A549 (cell line): ENCODE measurements around the gene RBFOX1. TPM values are rescaled to one million over a fixed set of nuclear protein-coding genes. Genes with fewer than 3 reads are reported as not detected.

ENCODE experiments used
- ATAC-seq, 2 experiments: fragments of 200-7000 bp in 1 of 2; fragments of >200 bp in 1 of 2; cut with Nextera tagmentation in 1 of 2; cut with Tn5 transposase in 1 of 2; 3 replicates each; pipeline versions ENCODE4 v1.8.0 to v1.9.1; 2018 to 2020; ENCODE audit warnings: mild to moderate bottlenecking in 1 of 2, moderate library complexity in 1 of 2
- CTCF ChIA-PET: fragments of 300-600 bp; sonication (Branson Sonifier 250); formaldehyde crosslinking; extraction: SDS; loops from one replicate; lab custom pipeline; 2021; ENCODE audit warnings: antibody characterized with exemption, inconsistent platforms; lab: Yijun Ruan, JAX
- POLR2A ChIA-PET: fragments of 350-600 bp; formaldehyde crosslinking; extraction: SDS; loops from one replicate; lab custom pipeline; 2021; ENCODE audit warnings: antibody characterized with exemption, inconsistent platforms; lab: Yijun Ruan, JAX
- DNase-seq, 2 experiments: peaks; one replicate each; pipeline versions ENCODE4 v3.0.0 to v3.0.0-alpha.2; 2011 to 2016; ENCODE audit warnings: low read depth in 1 of 2, low spot score in 1 of 2
- FAIRE-seq: peaks from 2 replicates; lab custom pipeline; 2011; peaks lifted over from hg19 to GRCh38; lab: Jason Lieb, UNC
- H3K27ac ChIP-seq, 2 experiments: fragments of >200 bp; sonication (Bioruptor Twin); formaldehyde crosslinking; 3 replicates each; pipeline ENCODE4 v1.5.1; 2016 to 2017
- H3K4me1 ChIP-seq: fragments of >200 bp; sonication (Bioruptor Twin); formaldehyde crosslinking; 3 replicates; pipeline ENCODE4 v1.6.1; 2016
- H3K4me2 ChIP-seq: fragments of >200 bp; sonication (Bioruptor Twin); formaldehyde crosslinking; 3 replicates; pipeline ENCODE4 v1.6.1; 2016
- H3K4me3 ChIP-seq: fragments of >200 bp; sonication (Bioruptor Twin); formaldehyde crosslinking; 3 replicates; pipeline ENCODE4 v1.5.1; 2016
- H3K9me3 ChIP-seq: fragments of >200 bp; sonication (Bioruptor Twin); formaldehyde crosslinking; 3 replicates; pipeline ENCODE4 v1.6.1; 2016
- ATOH8 ChIP-seq: fragments of 250-450 bp; sonication (Bioruptor Pico); IDR thresholded peaks from 2 replicates; pipeline ENCODE4 v1.5.0; 2020; ENCODE audit warnings: low read depth, mild to moderate bottlenecking, moderate library complexity
- CBX2 ChIP-seq: fragments of 200-600 bp; sonication (generic); IDR thresholded peaks from 2 replicates; pipeline ENCODE4 v1.6.1; 2016; ENCODE audit warnings: low read depth, mild to moderate bottlenecking, borderline replicate concordance
- CBX8 ChIP-seq: fragments of 200-600 bp; sonication (generic); IDR thresholded peaks from 2 replicates; pipeline ENCODE4 v1.6.1; 2016
- CEBPB ChIP-seq, 2 experiments: fragments of >200 bp in 1 of 2; sonication (Bioruptor Twin) in 1 of 2; formaldehyde crosslinking in 1 of 2; IDR thresholded peaks; 2 replicates each; pipeline ENCODE4 v1.6.1; 2012 to 2016
- CHD2 ChIP-seq: fragments of 150-350 bp; IDR thresholded peaks from 2 replicates; pipeline ENCODE4 v1.6.1; 2014; ENCODE audit warnings: low read length; ENCODE audit not compliant: partially characterized antibody
- EHF ChIP-seq: fragments of 250-450 bp; sonication (Bioruptor Pico); IDR thresholded peaks from 2 replicates; pipeline ENCODE4 v1.5.0; 2020; ENCODE audit warnings: mild to moderate bottlenecking
- EHMT2 ChIP-seq: fragments of 200-600 bp; sonication (generic); IDR thresholded peaks from 2 replicates; pipeline ENCODE4 v1.6.1; 2016; ENCODE audit warnings: antibody characterized with exemption, low read depth, mild to moderate bottlenecking, moderate library complexity
- ELK1 ChIP-seq: fragments of 150-350 bp; IDR thresholded peaks from 2 replicates; pipeline ENCODE4 v1.6.1; 2014; ENCODE audit warnings: low read depth, mild to moderate bottlenecking, low read length
- FOSB ChIP-seq: fragments of 250-450 bp; sonication (Bioruptor Pico); IDR thresholded peaks from 2 replicates; pipeline ENCODE4 v1.5.0; 2020; ENCODE audit warnings: mild to moderate bottlenecking, moderate library complexity
- FOXS1 ChIP-seq: fragments of 250-450 bp; sonication (Bioruptor Pico); IDR thresholded peaks from 2 replicates; pipeline ENCODE4 v1.5.0; 2020; ENCODE audit warnings: mild to moderate bottlenecking, moderate library complexity
- HDAC2 ChIP-seq: fragments of 200-600 bp; sonication (generic); IDR thresholded peaks from 2 replicates; pipeline ENCODE4 v1.6.1; 2016
- HOXB5 ChIP-seq: fragments of 250-450 bp; sonication (Bioruptor Pico); IDR thresholded peaks from 2 replicates; pipeline ENCODE4 v1.5.0; 2020; ENCODE audit warnings: mild to moderate bottlenecking, moderate library complexity
- KDM5A ChIP-seq: fragments of 200-600 bp; sonication (generic); IDR thresholded peaks from 2 replicates; pipeline ENCODE4 v1.6.1; 2016; ENCODE audit warnings: antibody characterized with exemption, mild to moderate bottlenecking
- MAX ChIP-seq: IDR thresholded peaks from 2 replicates; pipeline ENCODE4 v1.6.1; 2012
- PBX3 ChIP-seq: IDR thresholded peaks from 2 replicates; pipeline ENCODE4 v1.6.1; 2012
- POLR2AphosphoS2 ChIP-seq: conservative IDR thresholded peaks from 2 replicates; pipeline ENCODE4 v1.6.1; 2012; ENCODE audit warnings: low read length, improper control_type of control experiment, inconsistent platforms
- RARB ChIP-seq: fragments of 250-450 bp; sonication (Bioruptor Pico); IDR thresholded peaks from 2 replicates; pipeline ENCODE4 v1.8.0; 2021; ENCODE audit warnings: mild to moderate bottlenecking, moderate library complexity
- SMC3 ChIP-seq: fragments of >200 bp; sonication (Bioruptor Twin); formaldehyde crosslinking; IDR thresholded peaks from 3 replicates; pipeline ENCODE4 v1.6.1; 2018; ENCODE audit warnings: inconsistent platforms
- SREBF2 ChIP-seq: fragments of 450-650 bp; IDR thresholded peaks from 2 replicates; pipeline ENCODE4 v1.6.1; 2014; ENCODE audit warnings: mild to moderate bottlenecking, moderate library complexity
- TP53 ChIP-seq: fragments of 250-450 bp; sonication (Bioruptor Pico); IDR thresholded peaks from 2 replicates; pipeline ENCODE4 v1.5.0; 2021; ENCODE audit warnings: mild to moderate bottlenecking, moderate library complexity
- ZC3H11A ChIP-seq: fragments of 450-650 bp; IDR thresholded peaks from 2 replicates; pipeline ENCODE4 v1.6.1; 2014; ENCODE audit warnings: antibody characterized with exemption, mild to moderate bottlenecking
- ZFP36 ChIP-seq: fragments of 450-650 bp; IDR thresholded peaks from 2 replicates; pipeline ENCODE4 v1.6.1; 2014; ENCODE audit warnings: borderline replicate concordance; ENCODE audit not compliant: partially characterized antibody
- ZSCAN20 ChIP-seq: fragments of 250-450 bp; sonication (Bioruptor Pico); IDR thresholded peaks from 2 replicates; pipeline ENCODE4 v1.8.0; 2022; ENCODE audit warnings: mild to moderate bottlenecking, moderate library complexity
- WGBS: methylation state at CpG from one replicate; pipeline ENCODE4 v1.1.6; 2017; ENCODE audit errors: missing lambda C conversion rate; 5-methylcytosine and 5-hydroxymethylcytosine counted together
- polyA plus RNA-seq, 4 experiments: library from polyadenylated mRNA; depleted of rRNA in 3 of 4; stranded (reverse); fragments of >200 nt; fragmentation: RNase III in 1 of 4; extraction: RNeasy Plus Mini Kit Qiagen cat#74134 plus additional on column Dnase treatment in 1 of 4; gene quantifications; 2 replicates in 3 of 4; 3 replicates in 1 of 4; pipeline ENCODE4 v1.2.3, GENCODE V29; 2011 to 2017

The RBFOX1 gene
- polyA plus RNA-seq, 2 of the 4 experiments (the other 2 are of a cell fraction): not detected

- Histone ChIP-seq H3K9me3 (no peaks in the 10 kb centered on the region), H3K27ac (no peak overlapping the region), H3K4me2 (no peak overlapping the region), H3K4me1 (no peaks in the 10 kb centered on the region), H3K4me3 (no peak overlapping the region)
- no peak for TF ChIP-seq FOSB
- no peak for TF ChIP-seq POLR2AphosphoS2
- TF ChIP-seq FOXS1 (CRISPR knock-in tag): no peak
- TF ChIP-seq CBX8: no peak
- TF ChIP-seq ZC3H11A: no peak
- no peak for TF ChIP-seq EHMT2
- no peak for TF ChIP-seq CHD2
- DNase-seq: no peak
- POLR2A ChIA-PET: no interaction called here
- CTCF ChIA-PET: no interaction called here
- FAIRE-seq: no peak
- whole genome bisulfite sequencing: 60% methylated on average over 20 of the region's 25 CpGs
- ATAC-seq: no peak
These were observed 185.5 kb downstream of the RBFOX1 start for GRCh38 chr16:7518158-7518557.

- CTCF ChIA-PET: no interaction called here
- no peak for ATAC-seq
- Histone ChIP-seq H3K4me3 (no peak overlapping the region), H3K4me2 (no peak overlapping the region)
- TF ChIP-seq KDM5A: no peak
- TF ChIP-seq, all 56 proteins: peak for 0
- Histone ChIP-seq H3K27ac (no peak overlapping the region), H3K9me3 (no peaks in the 10 kb centered on the region), H3K4me1 (no peaks in the 10 kb centered on the region)
- under 1% methylated on average over 6 of the region's 6 CpGs for WGBS
- DNase-seq (no peak), FAIRE-seq (no peak)
- POLR2A ChIA-PET: no interaction called here
These were observed 189.2 kb downstream of the RBFOX1 start for GRCh38 chr16:7521834-7522233.

GRCh38 chr16:7524419-7524818 lies 191.8 kb downstream of the RBFOX1 start:
- ATAC-seq: no peak
- POLR2A ChIA-PET: no interaction called here
- 5% methylated on average over 5 of the region's 5 CpGs for WGBS

GRCh38 chr16:7526736-7527135 lies 194.1 kb downstream of the RBFOX1 start:
- H3K4me2 ChIP-seq: no peak overlapping the region
- no peak for TF ChIP-seq TP53 (CRISPR knock-in tag)
- no peak for TF ChIP-seq HDAC2
- TF ChIP-seq CBX2: no peak
- no peak for TF ChIP-seq SMC3
- no peak for TF ChIP-seq CHD2
- no peak for TF ChIP-seq CBX8
- TF ChIP-seq HOXB5 (CRISPR knock-in tag): no peak
- no peak for TF ChIP-seq PBX3
- no peak for TF ChIP-seq ATOH8 (CRISPR knock-in tag)
- no peak for TF ChIP-seq EHF
- no peak for TF ChIP-seq MAX
- TF ChIP-seq SREBF2: no peak
- no peak for TF ChIP-seq FOSB
- no peak for TF ChIP-seq RARB
- TF ChIP-seq CEBPB (IDR thresholded peaks at IDR 0.05): no peak
- no peak for TF ChIP-seq ZFP36
- ChIA-PET CTCF (no interaction called here), POLR2A (no interaction called here)
- ATAC-seq (no peak), DNase-seq (no peak), FAIRE-seq (no peak)
- 49% methylated on average over 6 of the region's 6 CpGs for WGBS
- H3K4me3 ChIP-seq: no peak overlapping the region
- no peaks in the 10 kb centered on the region for H3K4me1 ChIP-seq
- no peak overlapping the region for H3K27ac ChIP-seq
- no peaks in the 10 kb centered on the region for H3K9me3 ChIP-seq

More at GRCh38 chr16:7524419-7524818, 191.8 kb downstream of the RBFOX1 start:
- Histone ChIP-seq H3K4me3 (no peak overlapping the region), H3K4me2 (no peak overlapping the region), H3K27ac (no peak overlapping the region), H3K4me1 (no peaks in the 10 kb centered on the region), H3K9me3 (no peaks in the 10 kb centered on the region)
- DNase-seq: no peak
- no peak for FAIRE-seq
- CTCF ChIA-PET: interaction anchor here (0.6 kb wide), 1 partner anchor 460 kb away, joined by 4 read pairs; no protein-coding TSS in a partner anchor
- TF ChIP-seq ZSCAN20 (CRISPR knock-in tag): no peak
- TF ChIP-seq ELK1: no peak
- TF ChIP-seq PBX3: no peak
